ENCODE data around the gene CSMD2.

GRCh38 chr1:34005309-34005708, 159.7 kb downstream of the CSMD2 start:
- TF ChIP-seq CTCF (IDR thresholded peaks at IDR 0.05) (no peak), POLR2A (IDR thresholded peaks at IDR 0.05) (no peak)
